GM21737 (cell line): ENCODE measurements around the gene BTG1.
"Not testable (repeated sequence)": the region's sequence is repeated elsewhere in the genome, so short reads cannot be mapped to it uniquely, and the experiment has no call there.

Experiments used
- ATAC-seq: cut with Tn5 transposase; IDR thresholded peaks from one replicate; pipeline ENCODE4 v1.9.1; 2021; ENCODE audit warnings: mild to moderate bottlenecking, moderate library complexity; ENCODE audit not compliant: unreplicated experiment

Gene BTG1

DNA sequence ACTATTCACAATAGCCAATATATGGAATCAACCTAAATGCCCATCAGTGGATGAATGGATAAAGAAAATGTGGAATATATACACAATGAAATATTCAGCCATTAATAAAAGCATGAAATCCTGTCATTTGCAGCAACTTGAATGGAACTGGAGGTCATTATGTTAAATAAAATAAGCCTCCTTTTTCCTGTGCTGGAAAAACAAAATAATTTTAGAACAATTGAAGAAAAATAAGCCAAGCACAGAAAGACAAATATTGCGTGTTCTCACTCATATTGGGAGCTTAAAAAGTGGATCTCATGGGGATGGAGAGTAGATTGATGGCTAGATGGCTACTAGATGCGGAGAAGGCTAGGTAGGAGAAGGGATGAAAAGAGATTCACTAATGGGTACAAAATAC lies 6.3 kb upstream of the BTG1 start:
- no peak for ATAC-seq

DNA sequence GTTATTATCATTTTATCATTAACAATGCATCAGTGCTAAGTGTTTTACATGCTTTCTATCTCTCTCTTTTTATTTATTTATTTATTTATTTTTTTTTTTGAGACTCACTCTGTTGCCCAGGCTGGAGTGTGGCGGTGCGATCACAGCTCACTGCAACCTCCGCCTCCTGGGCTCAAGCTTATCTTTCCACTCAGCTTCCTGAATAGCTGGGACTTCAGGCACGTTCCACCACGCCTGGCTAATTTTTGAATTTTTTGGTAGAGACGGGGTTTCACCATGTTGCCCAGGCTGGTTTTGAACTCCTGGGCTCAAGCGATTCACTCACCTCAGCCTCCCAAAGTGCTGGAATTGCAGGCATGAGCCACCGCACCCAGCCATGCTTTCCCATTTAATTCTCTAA lies 3.9 kb upstream of the BTG1 start:
- no peak for ATAC-seq

DNA sequence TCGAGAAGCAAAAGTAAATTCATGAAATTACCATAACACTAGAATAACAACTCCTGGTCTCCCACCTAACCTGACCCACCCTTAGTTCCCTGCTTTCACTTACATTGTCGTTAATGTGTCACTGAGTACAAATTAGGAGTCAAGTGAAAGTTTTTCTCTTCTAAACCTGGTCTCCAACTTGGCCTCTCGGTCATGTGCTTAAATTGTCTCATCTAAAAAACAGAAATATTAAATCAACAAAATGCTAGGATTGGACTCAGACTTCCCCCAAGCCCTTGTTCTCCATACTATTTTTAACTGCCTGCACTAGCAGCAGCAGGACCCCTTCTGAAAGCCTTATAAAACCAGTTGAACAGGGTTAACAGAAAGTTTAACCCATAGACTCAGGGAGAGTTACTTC lies 1.8 kb upstream of the BTG1 start:
- no peak for ATAC-seq

DNA sequence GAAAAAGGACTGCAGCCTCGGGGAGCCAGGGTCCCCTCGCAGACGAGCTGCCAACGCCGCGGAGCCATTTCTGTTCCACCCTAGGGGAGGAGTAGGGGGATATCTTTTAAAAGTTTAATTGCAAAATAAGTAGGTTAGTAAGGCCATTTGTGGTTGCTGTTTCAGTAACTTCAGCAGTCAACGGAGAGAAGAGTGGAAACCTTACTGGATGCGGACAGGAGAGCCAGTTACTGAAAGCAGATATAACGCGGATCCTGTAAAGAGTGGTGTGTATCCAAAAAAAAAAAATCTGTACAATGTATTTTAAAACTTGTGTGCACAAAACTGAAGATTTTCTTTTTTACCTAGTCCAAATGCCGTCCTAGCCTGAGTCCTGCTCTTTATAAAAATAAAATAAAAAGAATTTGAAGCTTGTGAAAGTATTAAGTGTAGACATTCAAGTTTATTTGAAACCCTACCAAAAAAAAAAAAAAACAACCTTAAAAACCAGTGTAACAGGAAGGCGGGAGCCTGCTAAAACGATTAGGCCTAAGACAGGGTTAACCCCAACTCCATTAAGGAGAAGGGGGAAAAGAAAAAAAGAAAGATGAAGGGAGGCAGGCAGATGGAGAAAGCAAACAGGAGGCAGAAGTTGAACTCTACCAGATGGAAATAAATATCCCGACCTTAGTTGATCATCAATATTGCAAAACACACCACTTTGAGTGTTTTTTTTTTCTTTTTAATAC lies 1.0 kb upstream of the BTG1 start:
- no peak for ATAC-seq

DNA sequence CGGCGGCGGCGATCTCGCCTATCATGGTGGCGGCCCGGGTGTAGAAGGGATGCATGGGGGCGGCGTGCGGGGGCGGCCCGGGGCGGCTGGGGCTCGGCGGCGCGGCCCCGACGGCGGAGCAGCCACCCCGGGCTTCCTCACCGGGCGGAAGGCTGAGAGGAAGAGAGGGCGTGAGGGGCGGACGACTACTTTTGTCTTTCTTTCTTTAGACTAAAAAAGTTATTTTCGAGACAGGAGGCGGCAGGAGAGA lies 240 bp downstream of the BTG1 start:
- ATAC-seq = peak; percentile 2

DNA sequence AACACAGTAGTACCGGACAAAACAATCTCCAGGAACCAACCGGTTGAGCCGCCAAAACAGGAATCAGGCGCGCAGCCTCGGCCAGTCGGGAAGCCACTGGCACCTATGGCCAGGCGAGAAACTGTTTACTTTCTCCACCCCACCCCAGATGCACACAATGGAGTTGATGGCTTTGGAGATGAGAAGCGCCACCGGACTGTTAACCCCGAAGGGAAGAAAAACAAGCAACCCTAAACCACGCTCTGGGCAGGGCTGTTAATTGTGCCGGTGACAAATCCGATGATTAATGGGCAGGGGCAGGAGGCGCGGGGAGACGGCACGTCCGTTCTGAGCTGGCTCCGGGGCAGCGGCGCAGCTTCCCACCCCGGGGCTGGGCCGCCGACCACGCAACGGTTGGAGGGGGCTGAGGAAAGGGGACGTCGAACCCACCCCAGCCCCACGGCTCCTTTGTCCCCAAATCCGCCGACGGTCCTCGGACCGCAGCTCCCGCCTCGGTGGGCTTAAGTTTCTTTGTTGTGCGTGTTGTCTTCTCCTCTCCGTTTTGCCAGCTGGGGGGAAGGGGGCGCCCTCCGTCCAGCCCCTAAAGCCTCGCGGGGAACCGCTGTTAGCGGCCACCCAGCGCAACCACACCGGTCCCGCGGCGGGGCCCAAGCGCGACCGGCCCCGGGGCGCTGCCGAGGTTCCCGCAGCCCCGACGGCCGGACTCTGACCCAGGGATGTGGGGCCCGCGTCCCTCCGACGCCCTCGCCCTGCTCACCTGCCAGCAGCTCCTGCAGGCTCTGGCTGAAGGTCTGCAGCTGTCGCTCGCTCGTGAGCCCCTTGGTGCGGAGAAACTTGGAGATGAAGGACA lies 790 bp downstream of the BTG1 start:
- peak; percentile 0 for ATAC-seq

DNA sequence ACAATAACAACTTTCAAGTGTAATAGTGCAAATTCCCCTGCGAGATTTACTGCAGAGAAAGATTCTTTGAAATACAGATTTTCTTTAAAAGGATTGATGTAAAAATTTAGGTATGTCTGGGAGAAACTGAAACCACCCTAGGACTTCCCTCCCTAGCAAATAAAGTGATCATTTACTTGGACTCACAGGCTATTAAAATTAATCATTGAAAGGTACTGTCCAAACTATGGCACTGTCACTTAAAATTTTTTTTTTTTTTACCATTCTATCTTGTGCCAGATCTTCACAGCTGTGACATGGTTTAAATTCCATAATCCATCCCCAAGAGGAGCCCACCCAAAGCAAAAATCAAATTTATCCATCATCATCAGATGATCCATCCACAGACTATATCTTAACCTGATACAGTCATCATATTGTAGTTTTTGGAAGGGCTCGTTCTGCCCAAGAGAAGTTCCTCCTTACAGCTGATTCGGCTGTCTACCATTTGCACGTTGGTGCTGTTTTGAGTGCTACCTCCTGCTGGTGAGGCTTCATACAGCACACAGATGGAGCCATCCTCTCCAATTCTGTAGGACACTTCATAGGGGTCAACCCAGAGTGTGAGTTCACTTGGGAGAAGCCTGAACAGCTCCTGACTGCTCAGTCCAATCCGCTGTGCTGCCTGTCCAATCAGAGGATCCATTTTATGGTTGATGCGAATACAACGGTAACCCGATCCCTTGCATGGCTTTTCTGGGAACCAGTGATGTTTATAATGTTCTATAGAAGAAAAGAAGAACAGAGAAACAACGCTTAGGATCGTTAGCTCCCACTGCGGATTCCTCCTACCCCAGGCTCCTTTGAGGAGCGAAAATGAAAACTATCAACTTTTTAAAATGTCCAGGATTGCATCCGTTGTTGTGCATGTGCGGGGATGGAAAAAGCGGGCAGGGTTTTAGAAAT lies 1.7 kb downstream of the BTG1 start:
- peak; percentile 12 for ATAC-seq

DNA sequence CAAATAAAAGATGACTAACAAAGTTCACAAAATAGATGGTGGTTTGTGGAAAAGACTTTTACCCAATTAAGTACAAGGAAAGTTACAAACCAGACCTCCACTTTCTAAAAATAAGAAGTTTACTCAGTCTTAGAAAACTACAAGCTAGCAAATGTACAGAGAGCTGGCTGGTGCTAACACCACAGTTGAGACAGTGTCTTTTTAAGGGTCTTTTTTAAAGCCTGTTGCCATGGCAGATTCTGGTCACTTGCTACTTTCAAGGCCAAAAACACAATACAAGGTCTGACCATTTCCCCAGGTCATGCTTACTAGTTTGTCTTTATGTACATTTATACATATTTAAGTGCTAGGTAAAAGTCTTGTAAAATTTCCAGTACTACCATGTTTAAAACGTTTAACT lies 2.4 kb downstream of the BTG1 start:
- ATAC-seq = no peak

DNA sequence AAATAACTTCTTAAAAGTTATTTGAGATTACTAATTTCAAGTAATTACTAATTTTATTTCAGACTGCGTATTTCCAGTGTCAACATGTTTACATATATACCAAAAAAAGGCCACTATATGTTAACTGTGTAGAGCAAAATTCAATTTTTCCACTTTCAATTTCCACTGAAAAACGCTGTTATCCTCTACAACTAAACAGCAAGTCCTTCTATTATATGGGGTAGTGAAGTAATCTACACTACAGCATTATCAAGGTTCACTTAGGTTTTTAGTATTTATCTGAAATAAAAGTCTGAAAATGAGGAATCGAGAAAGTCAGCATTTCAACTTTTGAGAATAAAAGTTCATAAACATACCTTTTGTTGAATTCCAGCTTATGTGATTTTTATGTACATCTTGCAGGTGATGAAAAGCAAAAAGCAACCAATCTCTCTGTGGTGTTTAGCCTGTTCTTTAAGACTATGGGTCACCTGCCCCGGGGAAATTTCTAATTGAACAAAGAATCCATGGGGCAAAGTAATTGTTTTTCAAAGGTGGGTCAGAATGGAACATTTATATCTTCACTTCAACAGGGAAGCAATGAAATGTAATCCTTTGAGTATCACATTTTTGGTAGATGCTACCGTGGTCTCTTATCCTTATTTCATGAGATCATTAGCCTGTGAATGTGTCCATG lies 3.3 kb downstream of the BTG1 start:
- ATAC-seq = no peak

DNA sequence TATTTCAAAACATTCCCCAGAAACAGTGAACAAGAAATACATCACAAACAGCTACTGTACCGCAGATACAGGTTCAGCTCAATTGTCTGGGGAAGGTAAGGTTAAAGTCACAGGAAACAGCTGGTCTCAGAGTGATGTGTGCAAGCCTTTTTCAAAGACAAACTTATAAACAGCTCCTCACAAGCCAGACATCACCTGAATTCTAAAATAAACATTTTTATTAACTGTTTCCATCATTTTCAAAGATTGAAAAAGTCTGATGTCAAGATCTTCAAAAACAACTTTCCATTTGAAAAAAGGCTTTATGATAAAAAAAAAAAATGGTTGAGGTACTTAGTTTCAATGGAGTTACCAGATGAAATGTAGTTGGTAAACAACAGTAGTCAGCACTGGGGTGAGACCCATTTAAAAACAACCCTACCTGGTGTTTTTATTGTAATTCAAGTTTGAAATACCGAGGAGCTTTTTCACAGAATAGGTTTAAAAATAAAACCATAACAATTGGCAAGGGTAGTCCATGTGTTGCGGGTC lies 4.0 kb downstream of the BTG1 start:
- no peak for ATAC-seq

DNA sequence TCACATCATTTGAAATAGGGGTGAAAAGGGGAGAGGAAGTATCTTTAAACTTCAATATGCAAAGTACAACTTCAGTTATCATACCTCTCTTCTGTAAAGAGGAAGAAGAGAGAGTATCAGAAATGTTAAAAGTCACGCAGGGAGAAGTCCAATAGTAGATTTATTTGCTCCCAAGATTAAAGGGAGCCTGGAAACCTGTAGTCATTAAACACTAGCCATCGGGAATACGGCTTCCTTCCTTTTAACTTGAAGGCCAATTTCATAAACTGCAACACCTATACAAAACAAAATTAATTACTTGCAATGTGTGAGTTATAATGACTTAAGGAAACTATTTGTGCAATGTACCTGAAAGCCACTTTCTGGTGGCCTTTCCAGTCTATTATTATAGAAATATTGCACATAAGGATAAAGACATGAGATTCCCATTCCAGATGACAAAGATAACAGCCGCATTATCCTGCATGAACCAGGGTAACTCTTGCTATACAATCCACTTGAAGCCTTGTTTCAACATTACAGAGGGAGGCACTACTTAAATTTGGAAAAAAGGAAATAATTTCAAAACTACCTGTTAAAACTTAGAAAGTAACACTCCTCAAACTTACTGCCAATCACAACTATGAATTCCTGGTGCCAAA lies 4.6 kb downstream of the BTG1 start:
- no peak for ATAC-seq

DNA sequence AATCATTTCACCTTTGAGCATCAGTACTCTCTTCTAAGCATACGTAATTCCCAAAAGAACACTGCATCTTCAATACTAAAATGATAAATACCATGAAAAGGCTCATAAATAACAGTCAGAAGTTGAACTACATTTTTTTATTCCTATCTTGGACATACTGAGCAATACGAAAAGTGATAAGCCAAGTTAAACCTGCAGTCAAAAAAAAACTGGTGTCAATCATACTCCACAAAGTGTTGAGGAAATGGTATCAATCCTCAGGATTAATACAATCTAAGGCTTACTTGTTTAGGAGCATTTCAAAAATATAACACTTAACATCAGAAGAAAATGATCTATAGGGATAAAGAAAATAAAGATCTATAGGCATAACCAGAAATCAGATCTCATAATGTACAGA lies 5.5 kb downstream of the BTG1 start:
- no peak for ATAC-seq

DNA sequence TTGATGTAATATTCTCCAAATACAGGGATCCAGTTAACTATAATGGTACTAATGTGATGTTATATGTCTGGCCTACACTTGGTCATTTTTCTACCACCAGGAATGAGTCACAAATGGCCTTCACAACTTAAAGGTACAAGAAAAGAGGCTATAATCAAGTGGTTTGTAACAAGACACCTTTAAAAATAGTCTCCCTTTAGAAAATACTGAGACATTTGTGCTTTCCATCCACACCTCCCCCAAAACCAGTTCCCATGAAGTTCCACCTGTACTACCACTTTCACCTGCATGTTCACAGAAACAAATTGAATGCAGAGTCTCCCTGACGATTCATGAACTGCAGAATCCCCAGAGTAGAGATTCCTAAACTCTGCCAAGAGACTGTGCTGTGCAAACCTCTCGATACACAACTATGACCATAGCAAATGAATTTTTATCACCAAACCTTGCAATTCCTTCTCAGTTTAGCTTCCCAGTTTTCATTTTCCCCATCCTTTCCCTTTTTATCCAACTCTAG lies 6.0 kb downstream of the BTG1 start:
- ATAC-seq = no peak

DNA sequence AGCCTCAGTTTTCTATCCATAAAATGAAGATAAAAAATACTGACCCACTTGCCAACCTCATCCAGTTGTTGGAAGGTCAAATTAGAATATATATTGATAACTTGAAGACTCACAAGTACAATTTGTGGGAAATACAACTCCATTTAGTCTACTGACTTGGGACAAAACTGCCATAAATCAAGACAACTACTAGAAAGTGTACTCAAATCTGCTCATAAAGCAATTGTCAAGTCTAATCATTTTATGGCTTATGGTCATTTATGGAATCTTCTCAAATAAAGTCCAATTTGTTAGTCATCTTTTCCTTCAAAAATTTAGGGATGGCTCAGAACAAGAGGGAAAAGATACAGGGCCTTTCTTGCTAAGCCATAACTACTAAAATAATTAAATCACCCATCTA lies 7.0 kb downstream of the BTG1 start:
- no peak for ATAC-seq

DNA sequence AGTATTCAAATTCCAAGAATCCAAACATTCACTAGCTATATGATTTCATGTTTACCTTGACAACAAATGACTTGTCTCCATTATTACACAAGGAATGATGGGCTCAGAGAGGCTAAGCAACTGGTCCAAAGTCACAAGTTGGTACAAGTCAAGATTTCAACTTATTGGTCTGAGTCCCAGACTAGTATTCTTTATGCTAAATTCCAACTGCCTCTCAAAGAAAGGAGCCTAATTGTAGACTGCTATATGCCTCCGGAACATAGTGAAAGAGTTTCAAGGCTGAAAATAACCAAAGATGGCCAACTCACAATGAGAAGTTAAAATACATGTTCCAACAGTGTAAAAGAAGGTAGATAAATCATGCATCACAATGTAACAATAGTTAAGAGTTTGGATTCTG lies 7.5 kb downstream of the BTG1 start:
- ATAC-seq = no peak

DNA sequence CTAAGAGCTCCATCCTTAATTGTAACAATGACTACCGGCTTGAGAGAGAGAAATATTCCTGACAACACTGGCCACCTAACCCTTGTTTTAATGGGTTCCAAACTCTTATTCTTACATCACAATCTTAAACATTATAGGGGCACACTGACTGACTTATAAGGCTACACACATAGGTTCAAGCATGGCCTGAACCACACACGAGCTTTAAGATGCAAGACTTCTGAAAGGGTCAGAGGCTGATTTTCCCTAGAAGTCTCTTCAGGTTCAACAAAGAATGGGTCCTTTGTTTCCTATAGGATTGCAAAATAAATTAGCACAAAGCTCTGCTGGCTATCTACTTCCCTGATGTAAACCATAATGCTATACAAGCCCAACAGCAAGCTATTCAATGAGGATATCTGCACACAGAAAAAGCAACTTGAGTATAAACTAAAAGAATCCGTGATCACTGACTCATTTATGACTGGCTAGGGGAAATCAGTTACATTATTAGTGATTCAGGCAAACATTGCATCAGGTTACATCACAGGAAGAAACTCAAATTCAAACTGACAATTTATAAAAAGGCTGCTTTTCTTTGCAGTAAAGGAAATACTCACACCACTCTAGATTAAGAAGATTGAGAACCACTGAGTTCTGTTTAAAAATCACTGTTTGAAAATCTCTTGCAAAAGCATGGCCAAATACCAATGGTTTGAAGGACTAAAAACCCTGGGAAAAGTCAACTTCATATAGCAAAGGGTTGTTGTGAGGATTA lies 8.5 kb downstream of the BTG1 start:
- no peak for ATAC-seq

DNA sequence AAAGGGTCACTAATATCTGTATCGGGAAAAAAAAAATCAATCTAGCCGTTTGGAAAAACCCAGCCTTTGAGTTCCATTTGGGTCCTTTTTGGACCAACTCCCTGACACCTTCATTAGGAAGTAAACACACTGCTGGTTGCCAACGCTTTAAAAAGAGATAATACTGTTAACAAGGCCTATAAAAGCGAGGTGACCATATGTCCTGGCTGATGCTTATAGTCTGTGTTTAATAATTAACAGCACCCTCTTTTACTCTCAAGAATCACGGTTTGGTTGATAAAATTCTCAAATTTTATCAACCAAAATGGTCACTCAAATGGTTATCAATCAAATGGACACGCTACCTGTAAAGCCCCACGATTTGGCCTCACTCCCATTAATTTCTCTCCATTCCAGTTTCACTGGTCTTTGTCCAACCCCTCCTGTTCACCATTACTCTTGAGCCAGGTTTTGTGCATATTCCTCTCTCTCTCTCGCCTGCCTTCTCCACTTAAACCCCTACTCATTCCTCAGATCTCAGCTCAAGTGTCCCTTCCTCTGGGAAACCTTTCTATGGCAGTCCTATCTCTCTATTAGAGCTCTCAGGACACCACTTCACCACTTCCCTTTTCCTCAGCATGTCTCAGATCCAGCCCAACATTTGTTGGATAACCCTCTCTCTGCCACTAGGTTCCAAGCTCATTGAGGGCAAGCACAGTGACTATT lies 9.5 kb downstream of the BTG1 start:
- no peak for ATAC-seq

DNA sequence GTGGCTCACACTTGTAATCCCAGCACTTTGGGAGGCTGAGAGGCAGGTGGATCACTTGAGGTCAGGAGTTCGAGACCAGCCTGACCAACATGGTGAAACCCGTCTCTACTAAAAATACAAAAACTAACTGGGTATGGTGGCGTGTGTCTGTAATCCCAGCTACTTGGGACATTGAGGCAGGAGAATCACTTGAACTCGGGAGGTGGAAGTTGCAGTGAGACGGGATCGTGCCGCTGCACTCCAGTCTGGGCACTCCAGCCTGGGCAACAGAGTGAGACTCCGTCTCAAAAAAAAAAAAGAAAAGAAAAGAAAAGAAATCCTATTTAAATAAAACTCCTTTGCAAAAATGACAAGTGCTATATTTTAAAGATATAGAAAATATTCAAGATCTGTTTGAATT lies 10.1 kb downstream of the BTG1 start:
- ATAC-seq = not testable (repeated sequence)
